Trophoblast cell (in vitro differentiated cells and primary cell): ENCODE results near the gene PSMA3.

ENCODE experiments used
- DNase-seq, 2 donors: peaks; one replicate each; pipeline ENCODE4 v3.0.0-alpha.2; 2016
- H2AFZ ChIP-seq: 2 replicates; pipeline ENCODE4 v1.6.1; 2013; ENCODE audit warnings: low read length, moderate library complexity, mild to moderate bottlenecking; ENCODE audit not compliant: insufficient read depth, poor library complexity
- H2AK5ac ChIP-seq: 2 replicates; pipeline ENCODE4 v1.6.1; 2013; ENCODE audit warnings: mild to moderate bottlenecking, low read length
- H2BK120ac ChIP-seq: 2 replicates; pipeline ENCODE4 v1.6.1; 2013; ENCODE audit warnings: low read length, mild to moderate bottlenecking, moderate library complexity; ENCODE audit not compliant: insufficient read depth, poor library complexity
- H2BK12ac ChIP-seq: 2 replicates; pipeline ENCODE4 v1.6.1; 2013; ENCODE audit warnings: mild to moderate bottlenecking, low read length, moderate library complexity
- H2BK5ac ChIP-seq: 2 replicates; pipeline ENCODE4 v1.6.1; 2013; ENCODE audit warnings: low read length, low read depth, moderate library complexity, mild to moderate bottlenecking; ENCODE audit not compliant: poor library complexity
- H3K14ac ChIP-seq: 2 replicates; pipeline ENCODE4 v1.6.1; 2013; ENCODE audit warnings: mild to moderate bottlenecking, low read length
- H3K18ac ChIP-seq: 2 replicates; pipeline ENCODE4 v1.6.1; 2013; ENCODE audit warnings: mild to moderate bottlenecking, low read length
- H3K23ac ChIP-seq: 2 replicates; pipeline ENCODE4 v1.6.1; 2013; ENCODE audit warnings: low read length
- H3K27ac ChIP-seq: 2 replicates; pipeline ENCODE4 v1.5.1; 2013; ENCODE audit warnings: low read depth, mild to moderate bottlenecking, inconsistent platforms, low read length, moderate library complexity
- H3K27me3 ChIP-seq: 2 replicates; pipeline ENCODE4 v1.6.1; 2013; ENCODE audit warnings: inconsistent platforms, mild to moderate bottlenecking, low read length, moderate library complexity; ENCODE audit not compliant: insufficient read depth
- H3K36me3 ChIP-seq, 2 experiments: 1 replicate in 1 of 2; 2 replicates in 1 of 2; pipeline ENCODE4 v1.6.1; 2013; ENCODE audit warnings: low read length in 2 of 2, mild to moderate bottlenecking in 2 of 2, moderate library complexity in 1 of 2; ENCODE audit not compliant: insufficient read depth in 2 of 2, control insufficient read depth in 1 of 2
- H3K4ac ChIP-seq: 2 replicates; pipeline ENCODE4 v1.6.1; 2013; ENCODE audit warnings: low read depth, mild to moderate bottlenecking, low read length, moderate library complexity
- H3K4me1 ChIP-seq, 2 experiments: 1 replicate in 1 of 2; 2 replicates in 1 of 2; pipeline ENCODE4 v1.6.1; 2013; ENCODE audit warnings: low read length in 2 of 2, mild to moderate bottlenecking in 2 of 2, moderate library complexity in 1 of 2; ENCODE audit not compliant: insufficient read depth in 2 of 2, control insufficient read depth in 1 of 2
- H3K4me2 ChIP-seq: 2 replicates; pipeline ENCODE4 v1.6.1; 2013; ENCODE audit warnings: inconsistent platforms, mild to moderate bottlenecking, low read length, moderate library complexity
- H3K4me3 ChIP-seq: 2 replicates; pipeline ENCODE4 v1.5.1; 2013; ENCODE audit warnings: mild to moderate bottlenecking, low read depth, low read length, inconsistent platforms
- H3K79me1 ChIP-seq: one replicate; pipeline ENCODE4 v1.6.1; 2013; ENCODE audit warnings: low read length
- H3K79me2 ChIP-seq: 2 replicates; pipeline ENCODE4 v1.6.1; 2013; ENCODE audit warnings: low read length, mild to moderate bottlenecking; ENCODE audit not compliant: control insufficient read depth, insufficient read depth, poor library complexity
- H3K9ac ChIP-seq: 2 replicates; pipeline ENCODE4 v1.6.1; 2013; ENCODE audit warnings: mild to moderate bottlenecking, low read length
- H3K9me3 ChIP-seq: 2 replicates; pipeline ENCODE4 v1.6.1; 2013; ENCODE audit warnings: low read depth, mild to moderate bottlenecking, control low read depth, inconsistent platforms, low read length; ENCODE audit not compliant: insufficient read depth
- H4K12ac ChIP-seq: 2 replicates; pipeline ENCODE4 v1.6.1; 2013; ENCODE audit warnings: low read depth, mild to moderate bottlenecking, low read length, moderate library complexity
- H4K8ac ChIP-seq: 2 replicates; pipeline ENCODE4 v1.6.1; 2013; ENCODE audit warnings: low read depth, mild to moderate bottlenecking, low read length, moderate library complexity
- H4K91ac ChIP-seq: one replicate; pipeline ENCODE4 v1.6.1; 2013; ENCODE audit warnings: low read depth, mild to moderate bottlenecking, low read length, moderate library complexity
- WGBS: extraction: QIAGEN DNeasy Blood & Tissue Kit; methylation state at CpG from one replicate; pipeline ENCODE4 v1.1.7; 2013; ENCODE audit warnings: missing lambda C conversion rate; ENCODE audit not compliant: insufficient read length, insufficient coverage; ENCODE audit errors: extremely low coverage; 5-methylcytosine and 5-hydroxymethylcytosine counted together

PSMA3 gene

GRCh38 chr14:58297762-58298476 lies 53.3 kb downstream of the PSMA3 start:
- peak overlapping the region; percentile 97 for H3K4me3 ChIP-seq
- peak overlapping the region; percentile 86 for H4K12ac ChIP-seq
- H3K4me2 ChIP-seq: peak overlapping the region; percentile 86
- peaks cover 12% of the 10 kb centered on the region for H3K79me1 ChIP-seq
- peak; percentile 99 for DNase-seq
- peak overlapping the region; percentile 96 for H3K27ac ChIP-seq
- H3K4ac ChIP-seq: peak overlapping the region; percentile 43
- H3K9ac ChIP-seq: peak overlapping the region; percentile 98
- H3K9me3 ChIP-seq: no peaks in the 10 kb centered on the region
- H4K91ac ChIP-seq: peak overlapping the region; percentile 88
- peak overlapping the region; percentile 67 for H3K18ac ChIP-seq
- H3K36me3 ChIP-seq: peaks cover 16 to 19% of the 10 kb centered on the region in 2 experiments
- peaks cover 14% of the 10 kb centered on the region for H3K79me2 ChIP-seq
- WGBS: no CpG with 5 or more reads among the region's 40 CpGs
- no peak overlapping the region for H3K23ac ChIP-seq
- H3K4me1 ChIP-seq: no peaks in the 10 kb centered on the region
- peak overlapping the region; percentile 27 for H2AFZ ChIP-seq
- peak overlapping the region; percentile 96 for H4K8ac ChIP-seq
- H2BK120ac ChIP-seq: peak overlapping the region; percentile 49
- no peak overlapping the region for H2BK12ac ChIP-seq
- H2BK5ac ChIP-seq: peak overlapping the region; percentile 78
- H3K14ac ChIP-seq: peak overlapping the region; percentile 86
- no peak overlapping the region for H2AK5ac ChIP-seq
- H3K27me3 ChIP-seq: no peaks in the 10 kb centered on the region

- H3K27me3 ChIP-seq: no peaks in the 10 kb centered on the region
- peak within 1 kb of the TSS; percentile 86 for H3K4me2 ChIP-seq
- peak within 1 kb of the TSS; percentile 96 for H4K8ac ChIP-seq
- H3K4ac ChIP-seq: peak within 1 kb of the TSS; percentile 83
- peak within 1 kb of the TSS; percentile 97 for H3K4me3 ChIP-seq
- WGBS: no CpG with 5 or more reads among the region's 79 CpGs
- peak within 1 kb of the TSS; percentile 78 for H2BK5ac ChIP-seq
- DNase-seq: peak; percentile 4 to 34
- H3K4me1 ChIP-seq: no peaks in the 10 kb centered on the region
- peak within 1 kb of the TSS; percentile 85 for H3K18ac ChIP-seq
- peak within 1 kb of the TSS; percentile 86 for H3K14ac ChIP-seq
- H3K23ac ChIP-seq: no peak within 1 kb of the TSS
- H4K12ac ChIP-seq: peak within 1 kb of the TSS; percentile 86
- H3K36me3 ChIP-seq: peaks cover 14 to 21% of the 10 kb centered on the region in 2 experiments
- H3K9me3 ChIP-seq: no peaks in the 10 kb centered on the region
- peaks cover 14% of the 10 kb centered on the region for H3K79me2 ChIP-seq
- peaks cover 12% of the 10 kb centered on the region for H3K79me1 ChIP-seq
- no peak within 1 kb of the TSS for H2BK12ac ChIP-seq
- H4K91ac ChIP-seq: peak within 1 kb of the TSS; percentile 88
- H2BK120ac ChIP-seq: peak within 1 kb of the TSS; percentile 56
- peak within 1 kb of the TSS; percentile 76 for H2AK5ac ChIP-seq
- H3K9ac ChIP-seq: peak within 1 kb of the TSS; percentile 98
- H2AFZ ChIP-seq: peak within 1 kb of the TSS; percentile 52
- peak within 1 kb of the TSS; percentile 96 for H3K27ac ChIP-seq
Observed at GRCh38 chr14:58298477-58299400, 54.1 kb downstream of the PSMA3 start, which contains the start of gene ARID4A. TSS of gene ARID4A (plus strand) at chr14:58298555. CDS start at chr14:58299855, 1,300 bp downstream.

- H3K9ac ChIP-seq: peak overlapping the region; percentile 78
- H2AFZ ChIP-seq: peak overlapping the region; percentile 48
- peak overlapping the region; percentile 75 for H4K91ac ChIP-seq
- H3K4me1 ChIP-seq: no peaks in the 10 kb centered on the region
- peak overlapping the region; percentile 78 for H3K14ac ChIP-seq
- H2AK5ac ChIP-seq: no peak overlapping the region
- peak overlapping the region; percentile 67 for H4K8ac ChIP-seq
- H2BK120ac ChIP-seq: peak overlapping the region; percentile 48
- no peak overlapping the region for H2BK12ac ChIP-seq
- H3K4me2 ChIP-seq: peak overlapping the region; percentile 80
- H3K9me3 ChIP-seq: no peaks in the 10 kb centered on the region
- peak overlapping the region; percentile 38 for H2BK5ac ChIP-seq
- DNase-seq: peak in 1 of 2 donors; percentile 33
- WGBS: no CpG with 5 or more reads among the region's 48 CpGs
- H3K18ac ChIP-seq: peak overlapping the region; percentile 85
- no peaks in the 10 kb centered on the region for H3K27me3 ChIP-seq
- peaks cover 11% of the 10 kb centered on the region for H3K79me2 ChIP-seq
- H3K79me1 ChIP-seq: peaks cover 12% of the 10 kb centered on the region
- H4K12ac ChIP-seq: peak overlapping the region; percentile 5
- H3K4me3 ChIP-seq: peak overlapping the region; percentile 97
- H3K27ac ChIP-seq: peak overlapping the region; percentile 51
- peaks cover 9 to 14% of the 10 kb centered on the region in 2 experiments for H3K36me3 ChIP-seq
- peak overlapping the region; percentile 83 for H3K4ac ChIP-seq
- H3K23ac ChIP-seq: no peak overlapping the region
Observed at GRCh38 chr14:58299401-58300330, 55.0 kb downstream of the PSMA3 start.
